ENCODE measurements around the gene ATP8A2. TPM values are rescaled to one million over a fixed set of nuclear protein-coding genes. Genes with fewer than 3 reads are reported as not detected.

Gene ATP8A2
- total RNA-seq, 2 donors from 2014 or later, result 0.08 to 0.19 TPM

- Histone ChIP-seq H3K27ac (no peak overlapping the region), H3K4me3 (no peak overlapping the region), H3K36me3 (no peaks in the 10 kb centered on the region), H3K4me1 (no peaks in the 10 kb centered on the region), H3K9me3 (no peaks in the 10 kb centered on the region), H3K27me3 (no peaks in the 10 kb centered on the region)
- no peak for DNase-seq (ENCODE audit: low spot score)
- TF ChIP-seq, protein P1, sequence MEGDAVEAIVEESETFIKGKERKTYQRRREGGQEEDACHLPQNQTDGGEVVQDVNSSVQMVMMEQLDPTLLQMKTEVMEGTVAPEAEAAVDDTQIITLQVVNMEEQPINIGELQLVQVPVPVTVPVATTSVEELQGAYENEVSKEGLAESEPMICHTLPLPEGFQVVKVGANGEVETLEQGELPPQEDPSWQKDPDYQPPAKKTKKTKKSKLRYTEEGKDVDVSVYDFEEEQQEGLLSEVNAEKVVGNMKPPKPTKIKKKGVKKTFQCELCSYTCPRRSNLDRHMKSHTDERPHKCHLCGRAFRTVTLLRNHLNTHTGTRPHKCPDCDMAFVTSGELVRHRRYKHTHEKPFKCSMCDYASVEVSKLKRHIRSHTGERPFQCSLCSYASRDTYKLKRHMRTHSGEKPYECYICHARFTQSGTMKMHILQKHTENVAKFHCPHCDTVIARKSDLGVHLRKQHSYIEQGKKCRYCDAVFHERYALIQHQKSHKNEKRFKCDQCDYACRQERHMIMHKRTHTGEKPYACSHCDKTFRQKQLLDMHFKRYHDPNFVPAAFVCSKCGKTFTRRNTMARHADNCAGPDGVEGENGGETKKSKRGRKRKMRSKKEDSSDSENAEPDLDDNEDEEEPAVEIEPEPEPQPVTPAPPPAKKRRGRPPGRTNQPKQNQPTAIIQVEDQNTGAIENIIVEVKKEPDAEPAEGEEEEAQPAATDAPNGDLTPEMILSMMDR (IDR thresholded peaks at IDR 0.05), result no peak
Measured at GRCh38 chr13:25365720-25366235, 6.0 kb upstream of the ATP8A2 start.

- DNase-seq (ENCODE audit: low spot score), result no peak
- Histone ChIP-seq H3K4me1 (peaks cover 0 to 8% of the 10 kb centered on the region in 2 donors), H3K4me3 (peak overlapping the region in 1 of 2 donors; percentile 39), H3K9me3 (no peaks in the 10 kb centered on the region), H3K36me3 (no peaks in the 10 kb centered on the region), H3K27me3 (peaks cover 0 to 13% of the 10 kb centered on the region in 2 donors), H3K27ac (no peak overlapping the region)
- TF ChIP-seq, protein P1 (IDR thresholded peaks at IDR 0.05), result no peak
Measured at GRCh38 chr13:25371158-25371874, 458 bp upstream of the ATP8A2 start.

DNA sequence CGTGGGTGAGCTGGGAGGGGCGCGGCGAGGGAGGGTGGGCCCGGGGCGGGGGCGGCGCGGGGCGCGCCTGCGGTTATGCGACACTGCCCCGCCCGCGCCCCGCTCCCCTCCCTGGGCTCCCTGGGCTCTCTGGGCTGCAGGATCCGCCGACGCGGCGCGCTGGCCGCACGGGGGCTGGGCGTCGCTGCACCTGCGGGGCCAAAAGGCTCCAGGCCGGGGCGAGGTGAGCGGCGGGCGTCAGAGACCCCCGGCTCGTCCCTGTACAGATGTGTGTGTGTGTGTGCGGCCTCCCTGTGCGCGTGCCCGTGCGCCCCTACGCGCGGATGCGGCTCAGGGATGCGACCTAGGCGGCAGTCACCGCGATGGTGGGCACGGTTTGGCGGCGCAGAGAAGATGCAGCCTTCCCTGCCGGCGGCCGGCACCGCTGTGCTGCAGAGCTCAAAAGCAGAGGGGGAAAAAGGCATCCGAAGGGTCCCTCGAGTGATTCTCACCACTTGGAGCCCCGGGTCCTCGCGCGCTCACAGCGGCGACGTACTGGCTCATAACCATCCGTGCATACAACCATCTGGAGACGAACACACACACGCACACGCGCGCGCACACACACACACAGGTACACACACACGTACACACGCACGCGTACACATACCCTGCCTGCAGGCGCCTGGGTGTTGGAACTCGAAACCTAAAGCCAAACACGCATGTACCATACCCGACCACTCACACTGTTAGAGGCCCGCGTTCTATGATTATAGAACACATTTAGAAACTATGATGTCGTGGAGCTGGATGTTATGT lies 709 bp downstream of the ATP8A2 start:
- TF ChIP-seq, protein P1 (IDR thresholded peaks at IDR 0.05), result no peak
- H3K27ac ChIP-seq, result no peak overlapping the region
- H3K27me3 ChIP-seq, result peaks cover 0 to 13% of the 10 kb centered on the region in 2 donors

DNA sequence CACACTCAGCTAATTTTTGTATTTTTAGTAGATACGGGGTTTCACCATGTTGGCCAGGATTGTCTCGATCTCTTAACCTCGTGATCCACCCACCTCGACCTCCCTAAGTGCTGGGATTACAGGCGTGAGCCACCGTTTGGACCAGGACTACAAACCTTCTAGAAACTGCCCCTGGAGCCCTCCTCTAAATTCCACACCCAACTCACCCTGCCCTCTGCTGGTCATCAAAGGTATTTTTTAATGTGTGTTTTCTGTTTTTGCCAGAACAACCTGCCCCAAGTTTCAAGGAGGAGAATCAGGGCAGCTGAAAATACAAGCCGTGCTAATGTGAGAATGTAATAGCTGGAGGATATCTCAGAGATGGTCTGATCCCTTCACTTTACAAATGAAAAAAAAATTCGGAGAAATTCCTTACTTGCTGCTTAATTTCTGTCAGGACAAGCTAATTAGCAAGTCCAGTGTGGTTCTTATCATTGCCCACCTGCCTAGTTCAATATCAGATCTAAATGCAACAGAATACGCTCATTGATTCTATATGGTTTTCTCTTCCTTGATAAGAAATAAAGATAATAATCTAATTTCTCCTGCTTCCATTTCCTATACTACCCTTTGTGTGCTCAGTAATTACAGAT lies 4.1 kb downstream of the ATP8A2 start:
- Histone ChIP-seq H3K4me1 (peaks cover 0 to 8% of the 10 kb centered on the region in 2 donors), H3K27me3 (peaks cover 0 to 13% of the 10 kb centered on the region in 2 donors), H3K36me3 (no peaks in the 10 kb centered on the region), H3K9me3 (no peaks in the 10 kb centered on the region), H3K4me3 (no peak overlapping the region), H3K27ac (no peak overlapping the region)
- TF ChIP-seq, protein P1 (IDR thresholded peaks at IDR 0.05), result peak; percentile 42 to 70
- no peak for DNase-seq (ENCODE audit: low spot score)

More for the DNA sequence above, 709 bp downstream of the ATP8A2 start:
- Histone ChIP-seq H3K9me3 (no peaks in the 10 kb centered on the region), H3K4me1 (peaks cover 0 to 8% of the 10 kb centered on the region in 2 donors), H3K4me3 (peak overlapping the region in 1 of 2 donors; percentile 39), H3K36me3 (no peaks in the 10 kb centered on the region)
- DNase-seq (ENCODE audit: low spot score), result no peak

GRCh38 chr13:25377244-25377962 lies 5.6 kb downstream of the ATP8A2 start:
- no peak overlapping the region for H3K27ac ChIP-seq
- DNase-seq (ENCODE audit: low spot score), result no peak
- H3K9me3 ChIP-seq, result no peaks in the 10 kb centered on the region
- H3K4me1 ChIP-seq, result peaks cover 0 to 3% of the 10 kb centered on the region in 2 donors
- H3K4me3 ChIP-seq, result no peak overlapping the region
- TF ChIP-seq, protein P1 (IDR thresholded peaks at IDR 0.05), result no peak
- peaks cover 0 to 11% of the 10 kb centered on the region in 2 donors for H3K27me3 ChIP-seq
- H3K36me3 ChIP-seq, result no peaks in the 10 kb centered on the region
